ENCODE results near the gene COL5A3.

DNA sequence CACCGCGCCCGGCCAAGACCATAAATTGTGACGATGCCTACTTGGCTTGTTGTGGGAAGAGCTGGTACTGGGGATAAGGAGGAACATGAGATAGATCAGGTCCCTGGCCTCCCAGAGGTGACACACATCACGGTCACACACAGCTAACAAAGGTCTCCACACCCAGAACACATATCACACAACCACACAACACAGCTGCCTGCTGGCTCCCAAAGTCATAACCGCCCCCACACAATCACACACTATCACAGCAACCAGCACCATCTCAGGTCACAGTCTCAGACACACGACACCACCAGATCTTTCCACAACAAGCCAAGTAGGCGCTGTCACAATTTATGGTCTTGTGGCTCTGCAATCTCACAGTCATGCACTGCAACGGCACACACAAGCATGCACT, 5.7 kb downstream of the COL5A3 start:
- TF ChIP-seq, protein P1, sequence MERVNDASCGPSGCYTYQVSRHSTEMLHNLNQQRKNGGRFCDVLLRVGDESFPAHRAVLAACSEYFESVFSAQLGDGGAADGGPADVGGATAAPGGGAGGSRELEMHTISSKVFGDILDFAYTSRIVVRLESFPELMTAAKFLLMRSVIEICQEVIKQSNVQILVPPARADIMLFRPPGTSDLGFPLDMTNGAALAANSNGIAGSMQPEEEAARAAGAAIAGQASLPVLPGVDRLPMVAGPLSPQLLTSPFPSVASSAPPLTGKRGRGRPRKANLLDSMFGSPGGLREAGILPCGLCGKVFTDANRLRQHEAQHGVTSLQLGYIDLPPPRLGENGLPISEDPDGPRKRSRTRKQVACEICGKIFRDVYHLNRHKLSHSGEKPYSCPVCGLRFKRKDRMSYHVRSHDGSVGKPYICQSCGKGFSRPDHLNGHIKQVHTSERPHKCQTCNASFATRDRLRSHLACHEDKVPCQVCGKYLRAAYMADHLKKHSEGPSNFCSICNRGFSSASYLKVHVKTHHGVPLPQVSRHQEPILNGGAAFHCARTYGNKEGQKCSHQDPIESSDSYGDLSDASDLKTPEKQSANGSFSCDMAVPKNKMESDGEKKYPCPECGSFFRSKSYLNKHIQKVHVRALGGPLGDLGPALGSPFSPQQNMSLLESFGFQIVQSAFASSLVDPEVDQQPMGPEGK (CRISPR knock-in tag; IDR thresholded peaks at IDR 0.05; ENCODE audit: borderline replicate concordance): no peak
- TF ChIP-seq RARB (CRISPR knock-in tag; IDR thresholded peaks at IDR 0.05) (no peak), PPARA (CRISPR knock-in tag; IDR thresholded peaks at IDR 0.05; ENCODE audit: borderline replicate concordance) (no peak), ARNTL (CRISPR knock-in tag; IDR thresholded peaks at IDR 0.05; ENCODE audit: borderline replicate concordance, low read depth) (no peak), CREB5 (CRISPR knock-in tag; IDR thresholded peaks at IDR 0.05; ENCODE audit: low read depth) (no peak), TCF4 (CRISPR knock-in tag; IDR thresholded peaks at IDR 0.05; ENCODE audit: borderline replicate concordance) (no peak), POU6F1 (CRISPR knock-in tag; IDR thresholded peaks at IDR 0.05; ENCODE audit: borderline replicate concordance, low read depth) (no peak), ISL1 (CRISPR knock-in tag; IDR thresholded peaks at IDR 0.05) (no peak)

All from SK-N-SH treated with all-trans-retinoic acid at 6 μM for 48 hours (cell line).